Liver (tissue), 9 donors: Measurements from ENCODE around the gene UBE2N. TPM values are rescaled to one million over a fixed set of nuclear protein-coding genes. Genes with fewer than 3 reads are reported as not detected.

Experiments used
- DNase-seq: peaks from one replicate; pipeline ENCODE4 v3.0.0-alpha.2; 2017; ENCODE audit warnings: low spot score
- H3K27ac ChIP-seq, 2 donors: one replicate each; pipeline ENCODE4 v1.7.0; 2013; ENCODE audit warnings: inconsistent platforms in 2 of 2, low read length in 2 of 2, control low read depth in 1 of 2, low read depth in 1 of 2, mild to moderate bottlenecking in 1 of 2
- H3K27me3 ChIP-seq, 4 donors: one replicate each; pipeline versions ENCODE4 v1.6.1 to v1.7.0; 2013; ENCODE audit warnings: low read length in 3 of 4, inconsistent platforms in 1 of 4, mild to moderate bottlenecking in 1 of 4, moderate library complexity in 1 of 4; ENCODE audit not compliant: control insufficient read depth in 4 of 4, insufficient read depth in 4 of 4
- H3K36me3 ChIP-seq, 4 donors: one replicate each; pipeline versions ENCODE4 v1.6.1 to v1.7.0; 2013; ENCODE audit warnings: low read length in 3 of 4, mild to moderate bottlenecking in 3 of 4, low read depth in 1 of 4, moderate library complexity in 1 of 4; ENCODE audit not compliant: control insufficient read depth in 4 of 4, insufficient read depth in 3 of 4
- H3K4me1 ChIP-seq, 4 donors: one replicate each; pipeline versions ENCODE4 v1.6.1 to v1.7.0; 2013; ENCODE audit warnings: low read length in 3 of 4, mild to moderate bottlenecking in 3 of 4, moderate library complexity in 1 of 4; ENCODE audit not compliant: control insufficient read depth in 4 of 4, insufficient read depth in 4 of 4
- H3K4me3 ChIP-seq, 3 donors: one replicate each; pipeline versions ENCODE4 v1.6.1 to v1.7.0; 2013; ENCODE audit warnings: low read length in 3 of 3, control low read depth in 1 of 3, low read depth in 1 of 3, mild to moderate bottlenecking in 1 of 3
- H3K9ac ChIP-seq, 2 donors: one replicate each; pipeline ENCODE4 v1.7.0; 2013; ENCODE audit warnings: low read length in 2 of 2, mild to moderate bottlenecking in 2 of 2, moderate library complexity in 2 of 2, control low read depth in 1 of 2, low read depth in 1 of 2
- H3K9me3 ChIP-seq, 4 donors: one replicate each; pipeline versions ENCODE4 v1.6.1 to v1.7.0; 2013; ENCODE audit warnings: low read length in 3 of 4; ENCODE audit not compliant: control insufficient read depth in 4 of 4
- EGR1 ChIP-seq, 2 donors: IDR thresholded peaks; 2 replicates each; pipeline ENCODE4 v1.6.1; 2016 to 2018; ENCODE audit warnings: antibody characterized with exemption in 2 of 2, low read depth in 2 of 2
- FOXA1 ChIP-seq: IDR thresholded peaks from 2 replicates; pipeline ENCODE4 v1.6.1; 2016; ENCODE audit warnings: antibody characterized with exemption
- FOXA2 ChIP-seq: IDR thresholded peaks from 2 replicates; pipeline ENCODE4 v1.6.1; 2016; ENCODE audit warnings: antibody characterized with exemption
- HNF4A ChIP-seq, 2 donors: conservative IDR thresholded peaks; 2 replicates each; pipeline ENCODE4 v1.6.1; 2016; ENCODE audit warnings: antibody characterized with exemption in 2 of 2, mild to moderate bottlenecking in 2 of 2
- JUND ChIP-seq, 2 donors: IDR thresholded peaks; 2 replicates each; pipeline ENCODE4 v1.6.1; 2016; ENCODE audit warnings: antibody characterized with exemption in 2 of 2
- NR2F2 ChIP-seq: IDR thresholded peaks from 2 replicates; pipeline ENCODE4 v1.6.1; 2016; ENCODE audit warnings: antibody characterized with exemption
- RAD21 ChIP-seq, 2 donors: IDR thresholded peaks; 2 replicates each; pipeline ENCODE4 v1.6.1; 2016; ENCODE audit warnings: antibody characterized with exemption in 2 of 2, mild to moderate bottlenecking in 2 of 2
- RXRA ChIP-seq, 2 donors: IDR thresholded peaks; 2 replicates each; pipeline ENCODE4 v1.6.1; 2017 to 2018; ENCODE audit warnings: antibody characterized with exemption in 2 of 2, mild to moderate bottlenecking in 1 of 2
- SP1 ChIP-seq: IDR thresholded peaks from 2 replicates; pipeline ENCODE4 v1.6.1; 2018; ENCODE audit warnings: antibody characterized with exemption, mild to moderate bottlenecking
- TAF1 ChIP-seq: conservative IDR thresholded peaks from 2 replicates; pipeline ENCODE4 v1.6.1; 2016; ENCODE audit warnings: antibody characterized with exemption, mild to moderate bottlenecking
- YY1 ChIP-seq: IDR thresholded peaks from 2 replicates; pipeline ENCODE4 v1.6.1; 2016; ENCODE audit warnings: antibody characterized with exemption, mild to moderate bottlenecking
- WGBS: extraction: QIAGEN DNeasy Blood & Tissue Kit; methylation state at CpG from one replicate; pipeline ENCODE4 v1.1.7; 2013; 5-methylcytosine and 5-hydroxymethylcytosine counted together
- polyA plus RNA-seq, 2 donors: library from polyadenylated mRNA; stranded (reverse) in 1 of 2; unstranded in 1 of 2; fragments of 200-250 nt in 1 of 2; fragments of >200 nt in 1 of 2; fragmentation: Nextera tagmentation in 1 of 2; extraction: Ambion mirVana in 1 of 2; gene quantifications; one replicate each; pipeline versions ENCODE4 v1.2.1 to v1.2.3, GENCODE V29; 2013 to 2015
- total RNA-seq, 2 donors: library from RNA; depleted of rRNA; stranded (reverse); fragments of >200 nt; gene quantifications; one replicate each; pipeline ENCODE4 v1.2.3, GENCODE V29; 2014
- TF ChIP-seq, protein P1 (sequence below): IDR thresholded peaks from 2 replicates; pipeline ENCODE4 v1.6.1; 2016; ENCODE audit warnings: antibody characterized with exemption, mild to moderate bottlenecking
- TF ChIP-seq, protein P2 (sequence below): IDR thresholded peaks from 2 replicates; pipeline ENCODE4 v1.6.1; 2016; ENCODE audit warnings: antibody characterized with exemption
- TF ChIP-seq, protein P3 (sequence below): fragments of 150-350 bp; IDR thresholded peaks from 2 replicates; pipeline ENCODE4 v1.5.1; 2017; ENCODE audit warnings: improper control_type of control experiment, low read depth, low read length; ENCODE audit not compliant: missing input control
- TF ChIP-seq, protein P4 (sequence below): IDR thresholded peaks from 2 replicates; pipeline ENCODE4 v1.6.1; 2016; ENCODE audit warnings: antibody characterized with exemption
- donor health status: healthy.
- donor health status: healthy.
- donor health status: healthy.
- donor health status: healthy.
- donor health status: healthy.

The UBE2N gene
- total and polyA plus RNA-seq, 4 donors = 13.9 to 63.7 (median 32.6) TPM

DNA sequence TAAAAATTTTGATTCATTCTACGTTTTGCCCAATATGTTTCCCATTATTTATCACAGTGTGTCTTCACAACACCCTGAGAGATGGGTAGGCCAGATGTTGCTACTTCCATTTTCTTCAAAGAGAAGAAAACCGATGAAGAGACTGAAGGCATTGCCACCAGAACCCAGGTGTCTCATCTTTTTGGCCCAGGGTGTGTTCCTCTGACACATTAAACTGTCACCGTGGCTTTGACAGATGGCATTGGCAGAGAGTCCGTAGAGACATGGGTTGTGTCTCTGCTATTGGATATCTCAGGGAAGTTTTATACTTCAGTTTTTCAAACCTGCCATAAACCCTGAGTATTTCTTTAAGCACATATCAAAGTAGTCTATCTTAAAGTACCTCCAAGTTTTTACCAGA is 75.3 kb downstream of the UBE2N start:
- WGBS = 90% methylated on average over 4 of the region's 4 CpGs
- H3K9me3 ChIP-seq = no peaks in the 10 kb centered on the region
- no peaks in the 10 kb centered on the region for H3K4me1 ChIP-seq
- no peak for DNase-seq
- H3K9ac ChIP-seq = no peak overlapping the region
- TF ChIP-seq FOXA1 (no peak), YY1 (no peak), HNF4A (conservative IDR thresholded peaks at IDR 0.05) (no peak), SP1 (no peak), NR2F2 (no peak), RXRA (IDR thresholded peaks at IDR 0.05) (no peak), JUND (IDR thresholded peaks at IDR 0.05) (no peak), EGR1 (IDR thresholded peaks at IDR 0.05; ENCODE audit: low read depth in 2 of 2) (no peak), TAF1 (no peak), FOXA2 (no peak), RAD21 (IDR thresholded peaks at IDR 0.05) (no peak)
- TF ChIP-seq, protein P1, sequence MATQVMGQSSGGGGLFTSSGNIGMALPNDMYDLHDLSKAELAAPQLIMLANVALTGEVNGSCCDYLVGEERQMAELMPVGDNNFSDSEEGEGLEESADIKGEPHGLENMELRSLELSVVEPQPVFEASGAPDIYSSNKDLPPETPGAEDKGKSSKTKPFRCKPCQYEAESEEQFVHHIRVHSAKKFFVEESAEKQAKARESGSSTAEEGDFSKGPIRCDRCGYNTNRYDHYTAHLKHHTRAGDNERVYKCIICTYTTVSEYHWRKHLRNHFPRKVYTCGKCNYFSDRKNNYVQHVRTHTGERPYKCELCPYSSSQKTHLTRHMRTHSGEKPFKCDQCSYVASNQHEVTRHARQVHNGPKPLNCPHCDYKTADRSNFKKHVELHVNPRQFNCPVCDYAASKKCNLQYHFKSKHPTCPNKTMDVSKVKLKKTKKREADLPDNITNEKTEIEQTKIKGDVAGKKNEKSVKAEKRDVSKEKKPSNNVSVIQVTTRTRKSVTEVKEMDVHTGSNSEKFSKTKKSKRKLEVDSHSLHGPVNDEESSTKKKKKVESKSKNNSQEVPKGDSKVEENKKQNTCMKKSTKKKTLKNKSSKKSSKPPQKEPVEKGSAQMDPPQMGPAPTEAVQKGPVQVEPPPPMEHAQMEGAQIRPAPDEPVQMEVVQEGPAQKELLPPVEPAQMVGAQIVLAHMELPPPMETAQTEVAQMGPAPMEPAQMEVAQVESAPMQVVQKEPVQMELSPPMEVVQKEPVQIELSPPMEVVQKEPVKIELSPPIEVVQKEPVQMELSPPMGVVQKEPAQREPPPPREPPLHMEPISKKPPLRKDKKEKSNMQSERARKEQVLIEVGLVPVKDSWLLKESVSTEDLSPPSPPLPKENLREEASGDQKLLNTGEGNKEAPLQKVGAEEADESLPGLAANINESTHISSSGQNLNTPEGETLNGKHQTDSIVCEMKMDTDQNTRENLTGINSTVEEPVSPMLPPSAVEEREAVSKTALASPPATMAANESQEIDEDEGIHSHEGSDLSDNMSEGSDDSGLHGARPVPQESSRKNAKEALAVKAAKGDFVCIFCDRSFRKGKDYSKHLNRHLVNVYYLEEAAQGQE = no peak
- TF ChIP-seq, protein P2, sequence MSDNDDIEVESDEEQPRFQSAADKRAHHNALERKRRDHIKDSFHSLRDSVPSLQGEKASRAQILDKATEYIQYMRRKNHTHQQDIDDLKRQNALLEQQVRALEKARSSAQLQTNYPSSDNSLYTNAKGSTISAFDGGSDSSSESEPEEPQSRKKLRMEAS = no peak
- TF ChIP-seq, protein P3, sequence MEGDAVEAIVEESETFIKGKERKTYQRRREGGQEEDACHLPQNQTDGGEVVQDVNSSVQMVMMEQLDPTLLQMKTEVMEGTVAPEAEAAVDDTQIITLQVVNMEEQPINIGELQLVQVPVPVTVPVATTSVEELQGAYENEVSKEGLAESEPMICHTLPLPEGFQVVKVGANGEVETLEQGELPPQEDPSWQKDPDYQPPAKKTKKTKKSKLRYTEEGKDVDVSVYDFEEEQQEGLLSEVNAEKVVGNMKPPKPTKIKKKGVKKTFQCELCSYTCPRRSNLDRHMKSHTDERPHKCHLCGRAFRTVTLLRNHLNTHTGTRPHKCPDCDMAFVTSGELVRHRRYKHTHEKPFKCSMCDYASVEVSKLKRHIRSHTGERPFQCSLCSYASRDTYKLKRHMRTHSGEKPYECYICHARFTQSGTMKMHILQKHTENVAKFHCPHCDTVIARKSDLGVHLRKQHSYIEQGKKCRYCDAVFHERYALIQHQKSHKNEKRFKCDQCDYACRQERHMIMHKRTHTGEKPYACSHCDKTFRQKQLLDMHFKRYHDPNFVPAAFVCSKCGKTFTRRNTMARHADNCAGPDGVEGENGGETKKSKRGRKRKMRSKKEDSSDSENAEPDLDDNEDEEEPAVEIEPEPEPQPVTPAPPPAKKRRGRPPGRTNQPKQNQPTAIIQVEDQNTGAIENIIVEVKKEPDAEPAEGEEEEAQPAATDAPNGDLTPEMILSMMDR = no peak
- H3K36me3 ChIP-seq = peaks cover 0 to 3% (median 0%) of the 10 kb centered on the region in 4 donors
- no peak overlapping the region for H3K27ac ChIP-seq
- H3K4me3 ChIP-seq = no peak overlapping the region
- H3K27me3 ChIP-seq = no peaks in the 10 kb centered on the region

DNA sequence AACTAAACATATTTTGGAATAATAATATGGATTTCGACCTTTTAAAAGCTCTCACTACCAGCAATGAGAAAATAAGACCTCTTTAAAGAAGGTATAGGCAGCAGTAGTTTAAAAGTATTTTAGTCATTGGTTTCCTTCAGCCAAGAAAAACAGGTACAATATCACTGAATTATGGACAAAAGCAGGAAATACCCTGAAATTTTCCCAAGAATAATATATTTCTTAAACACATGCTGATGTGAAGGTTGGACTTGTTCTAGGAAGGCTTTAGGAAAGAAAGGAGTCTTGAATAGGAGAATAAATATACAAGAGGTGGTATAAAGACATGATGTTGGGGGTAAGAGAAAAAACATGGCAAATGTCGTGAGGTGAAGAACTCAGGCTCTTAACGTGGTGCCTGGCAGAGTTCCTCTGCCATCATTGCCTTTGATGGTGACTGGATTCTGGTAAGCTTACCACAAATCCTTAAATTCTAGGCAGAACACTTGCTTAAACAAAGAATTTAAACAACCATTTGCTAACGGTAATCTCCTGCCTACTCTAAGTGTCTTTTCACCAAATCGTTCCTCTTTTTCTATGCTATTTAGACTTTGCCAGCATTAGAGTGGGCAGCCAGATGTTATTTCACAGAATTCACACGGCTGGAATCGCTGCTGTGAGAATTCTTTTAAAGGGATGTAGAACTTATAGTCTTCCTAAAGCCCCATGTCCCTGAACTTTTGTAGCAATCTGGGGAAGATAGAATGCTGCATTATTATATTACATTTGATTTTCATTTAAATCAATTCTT is 75.9 kb downstream of the UBE2N start:
- DNase-seq = no peak
- no peak overlapping the region for H3K27ac ChIP-seq
- peaks cover 0 to under 1% (median 0%) of the 10 kb centered on the region in 4 donors for H3K36me3 ChIP-seq
- WGBS = 90% methylated on average over 7 of the region's 7 CpGs
- no peaks in the 10 kb centered on the region for H3K9me3 ChIP-seq
- TF ChIP-seq, protein P2 = no peak
- TF ChIP-seq HNF4A (conservative IDR thresholded peaks at IDR 0.05) (no peak), YY1 (no peak), NR2F2 (no peak), TAF1 (no peak), JUND (IDR thresholded peaks at IDR 0.05) (no peak), FOXA2 (no peak)
- TF ChIP-seq, protein P1 = no peak
- TF ChIP-seq, protein P4, sequence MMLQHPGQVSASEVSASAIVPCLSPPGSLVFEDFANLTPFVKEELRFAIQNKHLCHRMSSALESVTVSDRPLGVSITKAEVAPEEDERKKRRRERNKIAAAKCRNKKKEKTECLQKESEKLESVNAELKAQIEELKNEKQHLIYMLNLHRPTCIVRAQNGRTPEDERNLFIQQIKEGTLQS = no peak
- TF ChIP-seq, protein P3 = no peak
- no peak overlapping the region for H3K9ac ChIP-seq
- H3K4me3 ChIP-seq = no peak overlapping the region
- H3K4me1 ChIP-seq = no peaks in the 10 kb centered on the region
- H3K27me3 ChIP-seq = no peaks in the 10 kb centered on the region
